Ishikawa (cell line): ENCODE data around the gene NFS1.

Experiments used
- CEBPB ChIP-seq: IDR thresholded peaks from 2 replicates; pipeline ENCODE4 v1.6.1; 2012
- EP300 ChIP-seq: IDR thresholded peaks from 2 replicates; pipeline ENCODE4 v1.6.1; 2012; ENCODE audit warnings: borderline replicate concordance
- FOXM1 ChIP-seq: IDR thresholded peaks from 2 replicates; pipeline ENCODE4 v1.6.1; 2012; ENCODE audit warnings: low read depth, borderline replicate concordance
- NFIC ChIP-seq: IDR thresholded peaks from 2 replicates; pipeline ENCODE4 v1.6.1; 2012
- TAF1 ChIP-seq: IDR thresholded peaks from 2 replicates; pipeline ENCODE4 v1.6.1; 2012; ENCODE audit warnings: low read depth, mild to moderate bottlenecking
- TCF12 ChIP-seq: IDR thresholded peaks from 2 replicates; pipeline ENCODE4 v1.6.1; 2012; ENCODE audit warnings: low read depth
- TEAD4 ChIP-seq: IDR thresholded peaks from 2 replicates; pipeline ENCODE4 v1.6.1; 2012
- YY1 ChIP-seq: IDR thresholded peaks from 2 replicates; pipeline ENCODE4 v1.6.1; 2012; ENCODE audit warnings: low read depth
- TF ChIP-seq, protein P1 (sequence below): IDR thresholded peaks from 2 replicates; pipeline ENCODE4 v1.6.1; 2012
- TF ChIP-seq, protein P2 (sequence below): IDR thresholded peaks from 2 replicates; pipeline ENCODE4 v1.6.1; 2012
- TF ChIP-seq, protein P3 (sequence below): IDR thresholded peaks from 2 replicates; pipeline ENCODE4 v1.6.1; 2012; ENCODE audit warnings: low read depth, mild to moderate bottlenecking

DNA sequence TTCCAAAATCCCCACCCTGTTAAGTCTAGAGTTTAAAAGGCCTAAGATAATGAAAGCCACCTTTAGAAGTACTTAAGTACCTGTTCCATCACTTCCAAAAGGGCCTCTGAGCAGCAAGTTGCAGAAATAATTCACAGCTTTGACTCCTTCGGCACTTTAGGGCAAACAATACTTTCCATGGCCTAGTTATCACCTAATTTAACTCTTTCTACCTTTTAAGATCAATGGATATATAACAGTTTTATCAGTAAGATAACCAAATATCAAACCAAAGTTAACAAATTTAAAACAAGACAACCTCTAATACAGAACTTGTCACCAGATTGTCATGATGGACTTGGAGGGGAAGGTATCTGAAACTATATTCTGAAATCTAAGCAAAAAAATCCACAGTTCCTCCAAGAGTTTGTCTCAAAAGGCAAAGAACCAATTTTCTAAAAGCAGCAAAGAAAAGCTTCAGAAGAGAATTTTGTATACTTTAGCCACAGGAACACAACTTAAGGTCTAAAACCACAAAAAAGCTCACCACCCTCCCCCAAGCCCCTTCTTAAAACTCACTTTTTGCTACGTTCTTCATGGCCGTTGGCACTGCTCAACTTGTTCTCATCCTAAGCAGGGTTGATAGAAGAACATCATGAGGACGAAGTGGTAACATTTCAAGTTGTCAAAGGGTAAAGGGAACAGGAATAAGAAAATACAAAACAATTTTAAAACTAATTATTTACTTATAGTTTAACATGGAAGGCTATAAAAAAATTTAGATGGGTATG is 39.4 kb upstream of the NFS1 start:
- TF ChIP-seq CEBPB (no peak), FOXM1 (no peak), YY1 (no peak), TEAD4 (no peak), TAF1 (no peak), NFIC (no peak), TCF12 (no peak), EP300 (no peak)
- TF ChIP-seq, protein P1, sequence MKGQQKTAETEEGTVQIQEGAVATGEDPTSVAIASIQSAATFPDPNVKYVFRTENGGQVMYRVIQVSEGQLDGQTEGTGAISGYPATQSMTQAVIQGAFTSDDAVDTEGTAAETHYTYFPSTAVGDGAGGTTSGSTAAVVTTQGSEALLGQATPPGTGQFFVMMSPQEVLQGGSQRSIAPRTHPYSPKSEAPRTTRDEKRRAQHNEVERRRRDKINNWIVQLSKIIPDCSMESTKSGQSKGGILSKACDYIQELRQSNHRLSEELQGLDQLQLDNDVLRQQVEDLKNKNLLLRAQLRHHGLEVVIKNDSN: no peak
- TF ChIP-seq, protein P2, sequence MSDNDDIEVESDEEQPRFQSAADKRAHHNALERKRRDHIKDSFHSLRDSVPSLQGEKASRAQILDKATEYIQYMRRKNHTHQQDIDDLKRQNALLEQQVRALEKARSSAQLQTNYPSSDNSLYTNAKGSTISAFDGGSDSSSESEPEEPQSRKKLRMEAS: no peak
- TF ChIP-seq, protein P3, sequence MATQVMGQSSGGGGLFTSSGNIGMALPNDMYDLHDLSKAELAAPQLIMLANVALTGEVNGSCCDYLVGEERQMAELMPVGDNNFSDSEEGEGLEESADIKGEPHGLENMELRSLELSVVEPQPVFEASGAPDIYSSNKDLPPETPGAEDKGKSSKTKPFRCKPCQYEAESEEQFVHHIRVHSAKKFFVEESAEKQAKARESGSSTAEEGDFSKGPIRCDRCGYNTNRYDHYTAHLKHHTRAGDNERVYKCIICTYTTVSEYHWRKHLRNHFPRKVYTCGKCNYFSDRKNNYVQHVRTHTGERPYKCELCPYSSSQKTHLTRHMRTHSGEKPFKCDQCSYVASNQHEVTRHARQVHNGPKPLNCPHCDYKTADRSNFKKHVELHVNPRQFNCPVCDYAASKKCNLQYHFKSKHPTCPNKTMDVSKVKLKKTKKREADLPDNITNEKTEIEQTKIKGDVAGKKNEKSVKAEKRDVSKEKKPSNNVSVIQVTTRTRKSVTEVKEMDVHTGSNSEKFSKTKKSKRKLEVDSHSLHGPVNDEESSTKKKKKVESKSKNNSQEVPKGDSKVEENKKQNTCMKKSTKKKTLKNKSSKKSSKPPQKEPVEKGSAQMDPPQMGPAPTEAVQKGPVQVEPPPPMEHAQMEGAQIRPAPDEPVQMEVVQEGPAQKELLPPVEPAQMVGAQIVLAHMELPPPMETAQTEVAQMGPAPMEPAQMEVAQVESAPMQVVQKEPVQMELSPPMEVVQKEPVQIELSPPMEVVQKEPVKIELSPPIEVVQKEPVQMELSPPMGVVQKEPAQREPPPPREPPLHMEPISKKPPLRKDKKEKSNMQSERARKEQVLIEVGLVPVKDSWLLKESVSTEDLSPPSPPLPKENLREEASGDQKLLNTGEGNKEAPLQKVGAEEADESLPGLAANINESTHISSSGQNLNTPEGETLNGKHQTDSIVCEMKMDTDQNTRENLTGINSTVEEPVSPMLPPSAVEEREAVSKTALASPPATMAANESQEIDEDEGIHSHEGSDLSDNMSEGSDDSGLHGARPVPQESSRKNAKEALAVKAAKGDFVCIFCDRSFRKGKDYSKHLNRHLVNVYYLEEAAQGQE: no peak
